Ovary (tissue), 9 donors: ENCODE measurements around the gene GDF11. TPM values are rescaled to one million over a fixed set of nuclear protein-coding genes. Genes with fewer than 3 reads are reported as not detected.

Experiments used
- DNase-seq, 5 donors: peaks; one replicate each; pipeline ENCODE4 v3.0.0-alpha.2; 2019 to 2020
- H3K27ac ChIP-seq, 2 donors: fragments of 200-600 bp; one replicate each; pipeline versions ENCODE4 v1.5.1 to v1.8.0; 2019 to 2022
- H3K27me3 ChIP-seq: fragments of 200-600 bp; one replicate; pipeline ENCODE4 v1.8.0; 2022
- H3K36me3 ChIP-seq: fragments of 200-600 bp; sonication (generic); one replicate; pipeline ENCODE4 v1.5.1; 2019
- H3K4me1 ChIP-seq: one replicate; pipeline ENCODE4 v1.8.1; 2013; ENCODE audit warnings: mild to moderate bottlenecking, moderate library complexity; ENCODE audit not compliant: insufficient read depth
- H3K4me3 ChIP-seq: fragments of 200-600 bp; sonication (generic); one replicate; pipeline ENCODE4 v1.5.1; 2017
- H3K9me3 ChIP-seq, 2 donors: fragments of 200-600 bp in 1 of 2; sonication (generic) in 1 of 2; one replicate each; pipeline versions ENCODE4 v1.5.1 to v1.8.1; 2013 to 2019; ENCODE audit warnings: mild to moderate bottlenecking in 1 of 2, moderate library complexity in 1 of 2
- EP300 ChIP-seq: sonication (generic); formaldehyde crosslinking; IDR thresholded peaks from one replicate; pipeline ENCODE4 v1.6.1; 2017; ENCODE audit warnings: antibody characterized with exemption
- POLR2A ChIP-seq: fragments of 450-650 bp; IDR thresholded peaks from one replicate; pipeline ENCODE4 v1.6.1; 2017; ENCODE audit warnings: antibody characterized with exemption, mild to moderate bottlenecking, moderate library complexity
- WGBS, 3 donors: extraction: QIAGEN DNeasy Blood & Tissue Kit in 1 of 3; methylation state at CpG; one replicate each; pipeline versions ENCODE4 v1.1.5 to v1.1.7; 2013 to 2017; 5-methylcytosine and 5-hydroxymethylcytosine counted together
- intact Hi-C, 4 donors: fragments of 100-400 bp; cut with DNase I; formaldehyde crosslinking; loops; one replicate each; pipeline versions ENCODE4 v1.11.0 to v1.15.1; 2022 to 2023
- polyA plus RNA-seq, 2 donors: library from polyadenylated mRNA; stranded (reverse); fragments of 200-250 nt in 1 of 2; fragments of 350-450 nt in 1 of 2; fragmentation: Illumina TruSeq in 1 of 2; extraction: RNeasy Lipid Tissue Mini Kit (QIAGEN cat#74804) in 1 of 2; gene quantifications; one replicate each; pipeline ENCODE4 v1.2.3, GENCODE V29; 2013 to 2014
- total RNA-seq, 7 donors: library from RNA; depleted of rRNA in 2 of 7; stranded (reverse); fragments of >200 nt in 2 of 7; fragmentation: NEBNext Ultra II Directional in 3 of 7; extraction: Animal tissue kit (Norgen Biotek cat#: 25700) in 3 of 7; gene quantifications; one replicate each; pipeline versions ENCODE4 v1.1.0 to v1.2.4, GENCODE V29; 2016 to 2023
- TF ChIP-seq, protein P1 (sequence below), 3 donors: fragments of 450-650 bp in 2 of 3; fragments of 200-600 bp in 1 of 3; IDR thresholded peaks; one replicate each; pipeline versions ENCODE4 v1.5.1 to v1.8.0; 2016 to 2022; ENCODE audit warnings: antibody characterized with exemption in 3 of 3, mild to moderate bottlenecking in 1 of 3
- donor health status: DM: no; HTN: no; CAD: no; lungs with moderate emphysema.
- donor health status: DM: no; HTN: no; CAD: no.
- donor health status: Bipolar disorder and iron deficiency.
- donor health status: DM: yes; HTN: yes; CAD: no.
- donor health status: DM: no; HTN: no; CAD: no.
- donor health status: DM: yes; HTN: yes; CAD: no.

The GDF11 gene
- total and polyA plus RNA-seq, 9 donors: 2.2 to 27.7 (median 9.8) TPM

DNA sequence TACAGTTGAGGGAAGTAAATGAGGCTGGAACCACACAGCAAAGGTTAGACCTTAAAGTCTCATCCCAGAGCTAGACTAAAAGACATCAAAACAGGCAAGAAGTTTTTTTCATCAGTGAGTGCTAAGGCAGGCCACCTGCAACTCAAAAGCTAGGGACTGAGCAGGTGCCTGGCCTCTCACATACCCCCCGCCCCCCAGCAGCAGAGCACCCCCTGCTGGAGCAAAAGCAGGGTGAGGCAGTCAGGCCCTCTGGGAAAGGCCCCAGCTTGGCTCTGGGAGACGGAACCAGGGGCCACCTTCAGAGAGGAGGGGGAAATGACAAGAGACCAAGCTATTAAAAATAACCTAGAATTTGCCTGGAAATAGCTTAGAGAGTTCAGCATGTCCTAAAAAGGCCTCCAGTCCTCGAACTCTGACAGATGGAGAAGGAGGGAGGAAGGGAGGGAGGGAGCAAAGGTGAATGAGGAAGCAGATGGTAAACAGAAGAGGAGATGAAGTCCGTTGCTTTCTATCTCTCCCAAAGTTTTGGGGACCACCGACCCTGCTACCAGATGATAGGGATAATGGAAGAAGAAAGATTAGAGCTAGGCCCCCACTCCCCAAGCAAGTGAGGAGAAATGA, 37.0 kb upstream of the GDF11 start:
- Histone ChIP-seq H3K27ac (no peak overlapping the region), H3K4me1 (peaks cover 5% of the 10 kb centered on the region), H3K27me3 (no peaks in the 10 kb centered on the region), H3K9me3 (no peaks in the 10 kb centered on the region), H3K4me3 (peak overlapping the region; percentile 13), H3K36me3 (no peaks in the 10 kb centered on the region)
- TF ChIP-seq EP300 (no peak), POLR2A (no peak)
- TF ChIP-seq, protein P1, sequence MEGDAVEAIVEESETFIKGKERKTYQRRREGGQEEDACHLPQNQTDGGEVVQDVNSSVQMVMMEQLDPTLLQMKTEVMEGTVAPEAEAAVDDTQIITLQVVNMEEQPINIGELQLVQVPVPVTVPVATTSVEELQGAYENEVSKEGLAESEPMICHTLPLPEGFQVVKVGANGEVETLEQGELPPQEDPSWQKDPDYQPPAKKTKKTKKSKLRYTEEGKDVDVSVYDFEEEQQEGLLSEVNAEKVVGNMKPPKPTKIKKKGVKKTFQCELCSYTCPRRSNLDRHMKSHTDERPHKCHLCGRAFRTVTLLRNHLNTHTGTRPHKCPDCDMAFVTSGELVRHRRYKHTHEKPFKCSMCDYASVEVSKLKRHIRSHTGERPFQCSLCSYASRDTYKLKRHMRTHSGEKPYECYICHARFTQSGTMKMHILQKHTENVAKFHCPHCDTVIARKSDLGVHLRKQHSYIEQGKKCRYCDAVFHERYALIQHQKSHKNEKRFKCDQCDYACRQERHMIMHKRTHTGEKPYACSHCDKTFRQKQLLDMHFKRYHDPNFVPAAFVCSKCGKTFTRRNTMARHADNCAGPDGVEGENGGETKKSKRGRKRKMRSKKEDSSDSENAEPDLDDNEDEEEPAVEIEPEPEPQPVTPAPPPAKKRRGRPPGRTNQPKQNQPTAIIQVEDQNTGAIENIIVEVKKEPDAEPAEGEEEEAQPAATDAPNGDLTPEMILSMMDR (IDR thresholded peaks at IDR 0.05): no peak
- DNase-seq: no peak
- 49 to 55% (median 53%) methylated on average over 5 of the region's 5 CpGs for WGBS, 3 donors
- intact Hi-C loops: no loop called here

DNA sequence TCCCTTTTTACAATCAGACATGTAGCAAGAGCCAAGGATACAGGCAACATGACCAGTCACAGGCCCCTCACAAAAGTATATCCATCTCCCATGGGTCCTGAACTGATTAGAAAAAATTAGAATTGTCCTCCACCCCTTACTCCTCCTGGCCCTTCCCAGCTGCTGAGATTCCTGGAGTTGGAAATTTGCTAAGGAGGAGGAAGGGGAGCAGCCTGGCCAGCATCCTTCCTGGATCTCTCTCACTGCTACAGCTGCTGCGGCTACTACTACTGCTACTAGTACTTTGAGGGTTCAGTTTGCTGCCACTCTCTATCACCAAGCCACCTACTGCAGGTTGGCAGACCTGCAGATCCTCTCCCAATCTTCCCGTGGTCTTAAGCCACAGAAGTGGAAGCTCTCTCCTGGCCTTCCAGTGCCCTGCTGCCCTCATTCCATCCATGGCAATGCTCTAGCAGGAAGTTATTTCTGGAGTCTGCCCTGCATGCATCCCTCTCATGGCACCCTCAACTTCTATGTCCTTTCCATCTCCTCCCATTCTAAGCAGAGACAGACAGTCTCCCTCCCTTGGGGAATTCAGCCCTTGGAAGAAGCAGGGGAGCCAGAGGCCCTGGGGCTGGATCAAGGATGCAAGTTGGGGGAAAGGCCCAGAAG, 36.2 kb upstream of the GDF11 start:
- Histone ChIP-seq H3K36me3 (no peaks in the 10 kb centered on the region), H3K4me3 (peak overlapping the region; percentile 55), H3K4me1 (peaks cover 5% of the 10 kb centered on the region), H3K27me3 (no peaks in the 10 kb centered on the region), H3K27ac (no peak overlapping the region), H3K9me3 (no peaks in the 10 kb centered on the region)
- DNase-seq: no peak
- intact Hi-C loops: no loop called here
- TF ChIP-seq POLR2A: no peak
- TF ChIP-seq, protein P1 (IDR thresholded peaks at IDR 0.05): no peak
- no peak for TF ChIP-seq EP300
- 58 to 64% (median 63%) methylated on average over 2 of the region's 2 CpGs for WGBS, 3 donors

DNA sequence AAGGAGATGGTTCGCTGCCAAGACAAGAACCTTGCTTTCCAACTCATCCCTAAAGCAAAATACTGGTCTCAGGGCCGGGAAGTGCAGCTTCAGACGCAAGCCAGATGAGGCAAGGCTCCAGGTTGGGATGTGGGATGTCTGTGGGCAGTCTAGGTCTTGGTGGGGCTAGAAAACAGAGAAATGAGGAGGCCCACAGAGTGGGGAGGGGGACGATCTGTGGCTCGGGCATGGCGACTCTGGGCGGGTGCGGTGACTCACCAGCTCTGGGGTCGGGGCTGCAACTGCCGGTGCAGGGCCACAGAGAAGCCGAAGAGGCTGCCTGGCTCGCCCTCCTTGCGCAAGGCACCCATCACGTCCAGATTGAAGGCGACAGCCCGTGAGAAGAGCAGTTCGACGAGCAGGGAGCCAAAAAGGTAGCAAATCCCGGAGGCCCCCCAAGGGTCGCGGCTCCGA, 35.7 kb upstream of the GDF11 start:
- peak in 1 of 5 donors; percentile 52 for DNase-seq
- 6 to 8% (median 6%) methylated on average over 22 of the region's 22 CpGs for WGBS, 3 donors
- intact Hi-C loops: no loop called here

DNA sequence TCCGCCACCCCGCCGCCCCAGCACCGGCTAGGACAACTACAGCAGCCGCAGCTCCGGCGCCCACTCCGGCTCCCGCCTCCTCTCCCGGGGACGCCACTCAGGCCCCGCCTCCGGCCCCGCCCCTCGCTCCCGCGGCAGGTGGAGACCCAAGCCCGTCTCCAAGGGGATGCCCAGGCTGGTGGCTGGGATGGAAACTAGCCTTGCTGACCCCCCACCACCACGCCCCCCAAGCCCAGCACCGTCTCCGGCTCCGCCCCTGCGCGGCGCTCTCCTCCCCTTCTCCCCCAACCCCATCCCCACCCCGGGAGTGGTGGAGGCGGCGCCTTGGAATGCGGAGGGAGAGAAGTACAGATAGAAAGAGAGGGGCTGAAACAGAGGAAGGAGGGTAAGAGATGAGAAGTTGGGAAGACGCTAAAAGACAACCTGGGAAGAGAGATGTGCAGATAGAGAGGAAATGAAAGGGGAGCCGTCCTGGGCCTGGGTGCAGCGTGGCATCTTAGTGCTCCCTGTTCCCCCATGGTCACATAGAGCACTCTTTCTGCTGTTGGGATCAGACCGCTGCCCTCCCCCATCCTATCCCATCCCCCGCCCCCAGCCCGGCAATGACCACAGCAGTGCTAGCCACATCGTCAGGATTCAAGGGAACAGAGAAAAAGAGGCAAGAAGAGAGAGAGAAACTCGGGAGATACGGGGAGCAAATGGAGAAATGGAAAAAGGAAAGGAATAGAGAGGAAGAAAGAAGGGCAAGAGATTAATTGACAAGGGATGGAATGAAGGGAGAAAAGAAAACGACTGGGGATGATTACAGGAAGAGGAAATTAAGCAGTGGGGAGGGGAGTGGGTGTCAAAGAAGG, 34.9 kb upstream of the GDF11 start, which contains the start of gene ITGA7:
TSS of gene ITGA7 (minus strand) at position 64 of the 854 bp plus-strand sequence. CDS start 222 bp downstream, outside the sequence.
- peak within 1 kb of the TSS; percentile 55 for H3K4me3 ChIP-seq
- intact Hi-C loops: no loop called here
- TF ChIP-seq POLR2A (no peak), EP300 (no peak)
- TF ChIP-seq, protein P1 (IDR thresholded peaks at IDR 0.05): no peak
- 1% methylated on average over 21 to 39 of the region's 39 CpGs for WGBS, 3 donors
- H3K4me1 ChIP-seq: peaks cover 5% of the 10 kb centered on the region
- H3K27me3 ChIP-seq: no peaks in the 10 kb centered on the region
- H3K36me3 ChIP-seq: no peaks in the 10 kb centered on the region
- H3K9me3 ChIP-seq: no peaks in the 10 kb centered on the region
- DNase-seq: peak; percentile 71 to 82 (median 80)
- H3K27ac ChIP-seq: peak within 1 kb of the TSS in 1 of 2 donors; percentile 5

More for the DNA sequence above, 35.7 kb upstream of the GDF11 start:
- peaks cover 5% of the 10 kb centered on the region for H3K4me1 ChIP-seq
- TF ChIP-seq POLR2A (no peak), EP300 (no peak)
- TF ChIP-seq, protein P1 (IDR thresholded peaks at IDR 0.05): no peak
- no peaks in the 10 kb centered on the region for H3K27me3 ChIP-seq
- H3K36me3 ChIP-seq: no peaks in the 10 kb centered on the region
- no peaks in the 10 kb centered on the region for H3K9me3 ChIP-seq
- H3K4me3 ChIP-seq: peak overlapping the region; percentile 55
- peak overlapping the region in 1 of 2 donors; percentile 5 for H3K27ac ChIP-seq
